H54 (cell line): ENCODE data around the gene ADGRF1.
"Not testable (repeated sequence)": the region's sequence is repeated elsewhere in the genome, so short reads cannot be mapped to it uniquely, and the experiment has no call there.

ENCODE experiments used
- DNase-seq: peaks from one replicate; pipeline ENCODE4 v3.0.0; 2011; ENCODE audit warnings: low spot score, mixed read lengths; ENCODE audit not compliant: insufficient read length
- FAIRE-seq: peaks from 3 replicates; lab custom pipeline; 2011; peaks lifted over from hg19 to GRCh38; lab: Jason Lieb, UNC
- POLR2A ChIP-seq: IDR thresholded peaks from 2 replicates; pipeline ENCODE4 v1.6.1; 2011; ENCODE audit warnings: low read depth, mild to moderate bottlenecking, low read length

The ADGRF1 gene

GRCh38 chr6:47042275-47042791 lies at the start of gene ADGRF1:
TSS of gene ADGRF1 (minus strand) at chr6:47042332. CDS start at chr6:47029061, 13,271 bp downstream.
- DNase-seq: no peak
- no peak for TF ChIP-seq POLR2A
- no peak for FAIRE-seq

GRCh38 chr6:47090881-47091280 lies 48.7 kb upstream of the ADGRF1 start:
- TF ChIP-seq POLR2A: no peak
- DNase-seq (no peak), FAIRE-seq (no peak)

GRCh38 chr6:47089473-47089872 lies 47.3 kb upstream of the ADGRF1 start:
- FAIRE-seq, DNase-seq: not testable (repeated sequence)

GRCh38 chr6:47086051-47086770 lies 44.1 kb upstream of the ADGRF1 start:
- no peak for TF ChIP-seq POLR2A
- no peak for DNase-seq
- no peak for FAIRE-seq

- DNase-seq (no peak), FAIRE-seq (no peak)
- TF ChIP-seq POLR2A: no peak
Observed at GRCh38 chr6:47084610-47085009, 42.5 kb upstream of the ADGRF1 start.

- no peak for TF ChIP-seq POLR2A
- DNase-seq (no peak), FAIRE-seq (peak; percentile 73)
Observed at GRCh38 chr6:47083586-47084047, 41.5 kb upstream of the ADGRF1 start.

- TF ChIP-seq POLR2A: no peak
- DNase-seq: no peak
- FAIRE-seq: no peak
Observed at GRCh38 chr6:47080083-47080596, 38.0 kb upstream of the ADGRF1 start.

GRCh38 chr6:47079638-47080037 lies 37.5 kb upstream of the ADGRF1 start:
- no peak for TF ChIP-seq POLR2A
- FAIRE-seq (no peak), DNase-seq (no peak)

GRCh38 chr6:47078991-47079390 lies 36.9 kb upstream of the ADGRF1 start:
- TF ChIP-seq POLR2A: no peak
- DNase-seq (no peak), FAIRE-seq (no peak)

GRCh38 chr6:47076422-47077344 lies 34.6 kb upstream of the ADGRF1 start:
- TF ChIP-seq POLR2A: no peak
- DNase-seq (no peak), FAIRE-seq (no peak)

- DNase-seq (no peak), FAIRE-seq (no peak)
- TF ChIP-seq POLR2A: no peak
Observed at GRCh38 chr6:47075741-47076421, 33.7 kb upstream of the ADGRF1 start.

GRCh38 chr6:47075168-47075567 lies 33.0 kb upstream of the ADGRF1 start:
- TF ChIP-seq POLR2A: no peak
- DNase-seq (no peak), FAIRE-seq (no peak)

- no peak for FAIRE-seq
- peak; percentile 14 for DNase-seq
- TF ChIP-seq POLR2A: no peak
Observed at GRCh38 chr6:47073125-47074110, 31.3 kb upstream of the ADGRF1 start.
